Measurements from ENCODE around the gene GPC5.

DNA sequence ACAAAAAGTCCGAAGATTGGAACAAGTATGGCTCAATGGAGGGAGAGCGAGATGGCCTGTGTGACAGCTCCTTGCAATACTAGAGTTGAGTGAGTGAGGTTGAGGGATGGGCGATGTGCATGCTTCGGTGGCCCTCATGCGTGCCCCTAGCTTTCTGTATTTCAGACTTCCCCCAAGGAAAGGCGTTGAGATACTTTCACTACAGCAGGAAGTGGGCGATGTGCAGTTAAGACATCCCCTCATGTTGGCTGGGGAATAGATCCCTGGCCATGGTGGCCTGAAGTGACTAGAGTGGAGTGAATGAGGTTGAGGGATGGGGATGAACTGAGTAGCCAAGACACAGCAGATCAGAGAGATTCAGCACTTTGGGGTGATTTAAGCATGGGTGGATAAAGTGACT is 1194.3 kb downstream of the GPC5 start:
- TF ChIP-seq POLR2A (IDR thresholded peaks at IDR 0.05) = no peak
- no peak for TF ChIP-seq CTCF (IDR thresholded peaks at IDR 0.05)
